Panc1 (cell line): Measurements from ENCODE around the gene MACROD2. TPM values are rescaled to one million over a fixed set of nuclear protein-coding genes. Genes with fewer than 3 reads are reported as not detected.

Experiments
- ATAC-seq: fragments of 200-7000 bp; cut with Tn5 transposase; 2 replicates; pipeline ENCODE4 v1.9.1; 2020; ENCODE audit warnings: mild to moderate bottlenecking, moderate library complexity
- BruUV-seq: library from RNA; stranded (reverse); fragments of 400-500 nt; replicated peaks from 2 replicates; lab custom pipeline; 2021; lab: Mats Ljungman, UMichigan
- CTCF ChIA-PET: fragments of 300-600 bp; sonication (Branson Sonifier 250); formaldehyde crosslinking; loops from one replicate; lab custom pipeline; 2022; ENCODE audit warnings: antibody characterized with exemption; lab: Charles Lee
- POLR2A ChIA-PET: fragments of 300-600 bp; sonication (Branson Sonifier 250); formaldehyde crosslinking; loops from one replicate; lab custom pipeline; 2022; ENCODE audit warnings: antibody characterized with exemption; lab: Charles Lee
- DNase-seq: peaks from one replicate; pipeline ENCODE4 v3.0.0-alpha.2; 2010; ENCODE audit warnings: low read depth, low spot score
- H3K27ac ChIP-seq: 2 replicates; pipeline ENCODE4 v1.5.1; 2011; ENCODE audit warnings: mild to moderate bottlenecking, low read length, inconsistent platforms
- H3K27me3 ChIP-seq: fragments of 200-500 bp; sonication (Bioruptor generic); 2 replicates; pipeline ENCODE4 v1.6.0; 2014; ENCODE audit warnings: low read length, inconsistent platforms; ENCODE audit not compliant: control insufficient read depth, insufficient read depth
- H3K36me3 ChIP-seq: fragments of 200-500 bp; sonication (Bioruptor generic); 2 replicates; pipeline ENCODE4 v1.5.1; 2014; ENCODE audit warnings: inconsistent platforms, mild to moderate bottlenecking, low read length, moderate library complexity; ENCODE audit not compliant: control insufficient read depth, insufficient read depth
- H3K4me1 ChIP-seq: 2 replicates; pipeline ENCODE4 v1.5.1; 2011; ENCODE audit warnings: inconsistent platforms, mild to moderate bottlenecking, low read length, moderate library complexity; ENCODE audit not compliant: control insufficient read depth, insufficient read depth
- H3K4me3 ChIP-seq, 2 experiments: 2 replicates each; pipeline ENCODE4 v1.5.1; 2011 to 2012; ENCODE audit warnings: low read depth in 2 of 2, low read length in 2 of 2, mild to moderate bottlenecking in 2 of 2, inconsistent platforms in 1 of 2, moderate library complexity in 1 of 2
- H3K9me3 ChIP-seq: fragments of 200-500 bp; sonication (Bioruptor generic); 2 replicates; pipeline ENCODE4 v1.5.1; 2014; ENCODE audit warnings: low read depth, mild to moderate bottlenecking, inconsistent platforms, low read length, moderate library complexity; ENCODE audit not compliant: control insufficient read depth, insufficient read depth
- CTCF ChIP-seq: fragments of 450-650 bp; IDR thresholded peaks from 2 replicates; pipeline ENCODE4 v1.5.1; 2017; ENCODE audit warnings: mild to moderate bottlenecking
- POLR2AphosphoS5 ChIP-seq: IDR thresholded peaks from 2 replicates; pipeline ENCODE4 v1.6.1; 2012; ENCODE audit warnings: mild to moderate bottlenecking, low read depth, low read length, moderate library complexity
- REST ChIP-seq, 2 experiments: IDR thresholded peaks; 2 replicates each; pipeline ENCODE4 v1.6.1; 2011 to 2012; ENCODE audit warnings: low read depth in 2 of 2, control low read depth in 1 of 2, low read length in 1 of 2, mild to moderate bottlenecking in 1 of 2, moderate library complexity in 1 of 2; ENCODE audit not compliant: insufficient read depth in 1 of 2
- SIN3A ChIP-seq: IDR thresholded peaks from 2 replicates; pipeline ENCODE4 v1.6.1; 2012; ENCODE audit warnings: low read depth, mild to moderate bottlenecking, low read length, moderate library complexity, borderline replicate concordance; ENCODE audit not compliant: insufficient read depth
- TCF7L2 ChIP-seq: IDR thresholded peaks from 2 replicates; pipeline ENCODE4 v1.6.1; 2011; ENCODE audit warnings: mild to moderate bottlenecking, low read depth, low read length, inconsistent platforms
- in situ Hi-C: cut with HindIII; loops from 2 replicates; pipeline ENCODE4 v1.10.0; 2016; ENCODE audit warnings: low sequenced_read_pairs, low pct_unique_long_range_greater_than_20kb
- intact Hi-C: fragments of 100-400 bp; cut with micrococcal nuclease; formaldehyde crosslinking; loops from one replicate; pipeline ENCODE4 v1.10.0; 2022; ENCODE audit not compliant: unreplicated experiment
- total RNA-seq: library from RNA; stranded (reverse); gene quantifications from one replicate; pipeline ENCODE4 v1.2.1, GENCODE V29; 2021; ENCODE audit not compliant: unreplicated experiment

The MACROD2 gene
- total RNA-seq, 1 experiment from 2014 or later, result 1.2 TPM

- TF ChIP-seq REST (IDR thresholded peaks at IDR 0.05; ENCODE audit: insufficient read depth in 1 of 2, low read depth in 2 of 2, low read length in 1 of 2) (no peak), POLR2AphosphoS5 (no peak)
- Histone ChIP-seq H3K27me3 (no peaks in the 10 kb centered on the region), H3K9me3 (peaks cover 2% of the 10 kb centered on the region; the same call in 1 of the 2 replicates), H3K4me3 (no peak overlapping the region), H3K4me1 (no peaks in the 10 kb centered on the region), H3K27ac (no peak overlapping the region), H3K36me3 (no peaks in the 10 kb centered on the region)
- intact Hi-C loops (no loop called here), in situ Hi-C loops (no loop called here)
- DNase-seq (no peak), ATAC-seq (no peak)
- ChIA-PET POLR2A (no interaction called here), CTCF (no interaction called here)
- BruUV-seq, result no TSS peak
Observed at GRCh38 chr20:15544742-15545141, 1549.4 kb downstream of the MACROD2 start.

GRCh38 chr20:15546525-15547023 is 1551.3 kb downstream of the MACROD2 start:
- POLR2A ChIA-PET, result no interaction called here
- Histone ChIP-seq H3K27me3 (no peaks in the 10 kb centered on the region), H3K9me3 (peaks cover 3% of the 10 kb centered on the region; the same call in 1 of the 2 replicates), H3K27ac (no peak overlapping the region), H3K4me1 (no peaks in the 10 kb centered on the region), H3K36me3 (no peaks in the 10 kb centered on the region), H3K4me3 (no peak overlapping the region)
- no peak for ATAC-seq
- in situ Hi-C loops, result no loop called here
- DNase-seq, result no peak
- intact Hi-C loops, result no loop called here
- CTCF ChIA-PET, result no interaction called here
- TF ChIP-seq SIN3A (no peak), CTCF (no peak), REST (IDR thresholded peaks at IDR 0.05; ENCODE audit: insufficient read depth in 1 of 2, low read depth in 2 of 2, low read length in 1 of 2) (no peak), POLR2AphosphoS5 (no peak), TCF7L2 (no peak)
- BruUV-seq, result no TSS peak
